HepG2 (cell line): Measurements from ENCODE around the gene SNRNP25. TPM values are rescaled to one million over a fixed set of nuclear protein-coding genes. Genes with fewer than 3 reads are reported as not detected.

Experiments
- ATAD3A ChIP-seq: sonication (generic); formaldehyde crosslinking; IDR thresholded peaks from 2 replicates; pipeline ENCODE4 v1.4.0; 2020; ENCODE audit warnings: missing genetic modification reagents
- BATF2 ChIP-seq: sonication (generic); formaldehyde crosslinking; IDR thresholded peaks from 2 replicates; pipeline ENCODE4 v1.8.0; 2022; ENCODE audit warnings: mild to moderate bottlenecking, missing genetic modification reagents, moderate library complexity
- CEBPZ ChIP-seq: IDR thresholded peaks from 2 replicates; pipeline ENCODE4 v1.6.1; 2012; ENCODE audit warnings: low read length, improper control_type of control experiment
- DDIT3 ChIP-seq: sonication (generic); formaldehyde crosslinking; IDR thresholded peaks from 2 replicates; pipeline ENCODE4 v1.4.0; 2020; ENCODE audit warnings: mild to moderate bottlenecking, missing genetic modification reagents
- KDM1A ChIP-seq: IDR thresholded peaks from 2 replicates; pipeline ENCODE4 v1.6.1; 2016; ENCODE audit warnings: missing compliant biosample characterization
- PAWR ChIP-seq: sonication (generic); formaldehyde crosslinking; IDR thresholded peaks from 2 replicates; pipeline ENCODE4 v1.4.0; 2020; ENCODE audit warnings: missing genetic modification reagents, mild to moderate bottlenecking, borderline replicate concordance
- REPIN1 ChIP-seq: sonication (generic); formaldehyde crosslinking; IDR thresholded peaks from 2 replicates; pipeline ENCODE4 v1.8.0; 2022; ENCODE audit warnings: missing genetic modification reagents, low read depth, mild to moderate bottlenecking, borderline replicate concordance
- SMAD9 ChIP-seq: sonication (generic); formaldehyde crosslinking; IDR thresholded peaks from 2 replicates; pipeline ENCODE4 v1.5.1; 2020; ENCODE audit warnings: mild to moderate bottlenecking, missing genetic modification reagents
- TGIF2 ChIP-seq: IDR thresholded peaks from 2 replicates; pipeline ENCODE4 v1.6.1; 2016; ENCODE audit warnings: control low read depth, missing compliant biosample characterization
- TRIM24 ChIP-seq: sonication (generic); formaldehyde crosslinking; IDR thresholded peaks from 2 replicates; pipeline ENCODE4 v1.8.0; 2022; ENCODE audit warnings: mild to moderate bottlenecking, missing genetic modification reagents
- ZBTB44 ChIP-seq: sonication (generic); formaldehyde crosslinking; IDR thresholded peaks from 2 replicates; pipeline ENCODE4 v1.4.0; 2020; ENCODE audit warnings: missing genetic modification reagents
- ZBTB46 ChIP-seq: sonication (generic); formaldehyde crosslinking; IDR thresholded peaks from 2 replicates; pipeline ENCODE4 v1.4.0; 2020; ENCODE audit warnings: mild to moderate bottlenecking, missing genetic modification reagents, borderline replicate concordance
- ZNF10 ChIP-seq: sonication (generic); formaldehyde crosslinking; IDR thresholded peaks from 2 replicates; pipeline ENCODE4 v1.4.0; 2020; ENCODE audit warnings: mild to moderate bottlenecking, low read depth, missing genetic modification reagents, borderline replicate concordance
- ZNF207 ChIP-seq: fragments of 450-650 bp; IDR thresholded peaks from 2 replicates; pipeline ENCODE4 v1.6.1; 2016; ENCODE audit warnings: antibody characterized with exemption, borderline replicate concordance
- ZNF530 ChIP-seq: sonication (generic); formaldehyde crosslinking; IDR thresholded peaks from 2 replicates; pipeline ENCODE4 v1.5.0; 2020; ENCODE audit warnings: low read depth, mild to moderate bottlenecking, missing genetic modification reagents
- ZNF574 ChIP-seq: sonication (generic); formaldehyde crosslinking; IDR thresholded peaks from 2 replicates; pipeline ENCODE4 v1.4.0; 2020; ENCODE audit warnings: missing genetic modification reagents
- ZNF577 ChIP-seq: sonication (generic); formaldehyde crosslinking; IDR thresholded peaks from 2 replicates; pipeline ENCODE4 v1.4.0; 2020; ENCODE audit warnings: mild to moderate bottlenecking, low read depth, missing genetic modification reagents, borderline replicate concordance
- ZNF639 ChIP-seq: conservative IDR thresholded peaks from 2 replicates; pipeline ENCODE4 v1.6.1; 2018; ENCODE audit warnings: missing genetic modification reagents
- polyA plus RNA-seq, 8 experiments: library from polyadenylated mRNA; depleted of rRNA in 3 of 8; stranded (reverse) in 7 of 8; unstranded in 1 of 8; fragments of >200 nt; fragmentation: Illumina TruSeq in 4 of 8; extraction: Trizol in 4 of 8; gene quantifications; 2 replicates each; pipeline versions ENCODE4 v1.2.1 to v1.2.3, GENCODE V29; 2011 to 2016; ENCODE audit warnings: low read depth in 4 of 8, missing spikeins in 1 of 8, mixed read lengths in 1 of 8; ENCODE audit not compliant: insufficient read depth in 1 of 8
- total RNA-seq, 5 experiments: library from RNA; depleted of rRNA; stranded (reverse); fragments of >200 nt; fragmentation: Illumina TruSeq; extraction: Trizol; gene quantifications; 2 replicates each; pipeline ENCODE4 v1.2.3, GENCODE V29; 2016; ENCODE audit warnings: low read depth in 1 of 5

SNRNP25 gene
- total and polyA plus RNA-seq, 2 of the 13 experiments (the other 11 are each of a cell fraction or from before 2014, with no cell fraction given): 34.1 to 97.4 TPM

GRCh38 chr16:96935-97381, 43.3 kb downstream of the SNRNP25 start (continued):
- TF ChIP-seq CEBPZ (no peak), DDIT3 (CRISPR knock-in tag) (no peak), ZBTB46 (no peak), ZNF639 (CRISPR knock-in tag) (no peak), TGIF2 (no peak), ZNF530 (CRISPR knock-in tag) (no peak), ZNF577 (CRISPR knock-in tag) (no peak), PAWR (no peak), TRIM24 (CRISPR knock-in tag) (no peak), ZBTB44 (no peak), REPIN1 (peak; percentile 52; the same call in 1 of the 2 replicates), KDM1A (CRISPR knock-in tag) (no peak), ZNF10 (CRISPR knock-in tag) (no peak), ZNF574 (CRISPR knock-in tag) (peak; percentile 69), BATF2 (no peak), ZNF207 (no peak), ATAD3A (CRISPR knock-in tag) (no peak), SMAD9 (CRISPR knock-in tag) (no peak)
